SJSA1 (cell line): ENCODE measurements around the gene HOXA13. TPM values are rescaled to one million over a fixed set of nuclear protein-coding genes. Genes with fewer than 3 reads are reported as not detected.

Experiments
- DNase-seq, 2 experiments: peaks; one replicate each; pipeline ENCODE4 v3.0.0-alpha.2; 2015 to 2020; ENCODE audit warnings: low spot score in 2 of 2, low read depth in 1 of 2
- H3K27ac ChIP-seq: fragments of 250-450 bp; sonication (Bioruptor Pico); 2 replicates; pipeline ENCODE4 v1.5.1; 2020; ENCODE audit warnings: mild to moderate bottlenecking, moderate library complexity
- H3K27me3 ChIP-seq: fragments of 250-450 bp; sonication (Bioruptor Pico); replicated peaks from 2 replicates; pipeline ENCODE4 v1.5.1; 2020; ENCODE audit warnings: mild to moderate bottlenecking, moderate library complexity
- H3K36me3 ChIP-seq: fragments of 250-450 bp; sonication (Bioruptor Pico); 2 replicates; pipeline ENCODE4 v1.5.1; 2020; ENCODE audit warnings: mild to moderate bottlenecking
- H3K4me1 ChIP-seq: fragments of 250-450 bp; sonication (Bioruptor Pico); replicated peaks from 2 replicates; pipeline ENCODE4 v1.6.1; 2021; ENCODE audit warnings: mild to moderate bottlenecking
- H3K4me3 ChIP-seq: fragments of 250-450 bp; sonication (Bioruptor Pico); 2 replicates; pipeline ENCODE4 v1.5.1; 2020; ENCODE audit warnings: mild to moderate bottlenecking
- H3K9me3 ChIP-seq: fragments of 250-450 bp; sonication (Bioruptor Pico); replicated peaks from 2 replicates; pipeline ENCODE4 v1.5.1; 2020; ENCODE audit warnings: mild to moderate bottlenecking
- total RNA-seq: library from RNA; depleted of rRNA; stranded (reverse); fragments of >200 nt; shearing (Covaris generic); gene quantifications from 2 replicates; pipeline ENCODE4 v1.2.3, GENCODE V29; 2014

The HOXA13 gene
- total RNA-seq, 1 experiment from 2014 or later = 2.5 TPM

DNA sequence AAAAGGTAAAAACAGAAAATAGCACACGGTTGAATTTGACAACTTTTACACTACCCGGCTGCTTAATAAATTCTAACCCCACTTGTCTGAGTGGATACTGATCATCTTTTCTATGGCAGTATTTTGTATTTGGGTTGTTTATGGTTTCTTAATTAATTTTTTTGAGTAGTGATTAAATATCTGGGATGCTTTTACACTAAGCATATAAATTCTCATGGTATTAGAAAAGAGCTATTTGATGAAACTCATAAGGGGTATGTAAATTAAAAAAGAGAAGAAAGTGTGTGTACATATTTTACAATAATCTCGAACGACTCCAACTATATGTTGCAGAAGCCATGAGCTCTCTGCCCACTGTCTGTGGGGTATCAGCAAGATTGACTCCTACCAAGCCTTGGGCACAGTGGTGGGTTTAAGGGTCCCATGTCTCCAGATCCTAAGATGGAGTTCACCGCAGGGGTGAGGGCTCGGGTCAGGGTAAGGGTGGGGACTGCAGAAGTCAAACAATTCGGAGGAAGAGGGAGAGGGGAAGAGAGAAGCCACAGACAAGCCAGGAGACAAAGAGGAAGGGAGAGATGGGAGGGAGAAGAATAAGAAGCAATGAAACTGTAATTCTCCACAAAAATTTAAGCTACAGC lies 7.6 kb upstream of the HOXA13 start:
- no peak for DNase-seq
- Histone ChIP-seq H3K36me3 (no peaks in the 10 kb centered on the region), H3K4me3 (no peak overlapping the region), H3K27ac (no peak overlapping the region), H3K9me3 (no peaks in the 10 kb centered on the region), H3K4me1 (peaks cover 11% of the 10 kb centered on the region), H3K27me3 (0 out of 2 replicates have a peak, but pooled peaks cover 3% of the 10 kb centered on the region)

DNA sequence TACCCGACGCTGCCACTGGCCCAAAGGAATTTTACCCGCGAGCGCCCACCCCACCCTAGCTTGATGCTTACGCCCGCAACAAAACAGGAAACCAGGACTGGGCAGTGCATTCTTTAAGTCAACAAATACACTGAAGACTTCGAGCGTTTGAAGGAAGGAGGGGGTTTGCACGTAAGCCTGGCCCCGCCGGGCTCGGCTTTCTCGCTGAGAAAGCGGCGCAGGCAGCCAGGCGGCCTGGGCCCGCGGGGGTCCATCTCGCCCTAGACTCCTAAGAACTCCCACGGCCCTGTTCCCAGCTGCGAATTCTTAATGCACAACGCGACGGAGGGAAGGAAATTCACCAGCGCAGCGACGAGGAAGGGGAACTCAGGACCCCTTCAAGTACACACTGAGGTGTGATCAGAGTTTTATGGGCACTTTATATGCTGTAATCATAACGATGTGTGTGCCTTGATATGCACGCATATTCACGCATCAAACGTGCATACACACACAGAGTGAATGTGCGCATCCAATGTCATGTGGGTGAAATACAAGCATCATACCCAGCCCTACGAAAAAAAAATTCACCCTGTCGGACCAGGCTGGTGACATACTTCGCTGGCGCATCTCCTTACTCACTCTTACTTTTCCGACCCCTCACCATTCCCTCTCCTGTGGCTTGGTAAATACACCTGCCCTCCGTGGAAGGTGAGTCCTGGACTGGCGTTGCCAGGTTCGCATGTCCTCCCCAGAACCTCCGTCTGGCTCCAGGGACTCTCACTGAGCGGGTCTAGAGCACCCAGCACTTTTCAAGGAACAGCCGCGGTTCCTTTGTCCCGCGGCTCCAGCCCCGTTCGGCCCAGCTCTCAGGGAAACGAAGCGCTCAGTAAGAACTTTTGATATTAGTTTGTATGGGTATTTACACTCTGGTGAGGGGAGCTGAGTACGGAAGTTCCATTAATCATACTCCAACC lies 5.7 kb upstream of the HOXA13 start:
- peak overlapping the region; percentile 11; the same call in 1 of the 2 replicates for H3K4me3 ChIP-seq

DNA sequence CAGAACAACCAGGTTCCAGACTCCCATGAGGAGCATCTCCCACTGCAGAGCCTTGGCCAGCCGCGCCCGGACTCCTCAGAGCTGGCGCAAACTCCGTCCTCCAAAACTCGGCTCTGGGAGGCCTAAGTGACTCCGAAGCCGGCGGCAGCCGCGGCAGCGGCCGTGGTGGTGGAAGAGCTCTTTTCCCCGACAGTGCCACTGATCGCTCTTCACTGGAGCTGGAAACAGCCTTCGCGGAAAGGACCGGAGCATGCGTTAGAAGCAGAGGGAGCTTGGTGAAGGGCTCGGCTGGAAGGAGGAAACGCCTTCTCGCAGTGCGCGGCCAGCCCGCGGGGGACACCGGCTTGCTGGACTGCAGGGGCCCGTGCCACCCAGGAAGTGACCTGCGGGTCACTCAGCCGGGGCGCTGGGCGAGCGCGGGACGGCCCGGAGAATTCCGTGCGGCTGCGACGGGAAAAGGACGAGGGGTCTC lies 5.0 kb upstream of the HOXA13 start:
- H3K9me3 ChIP-seq = no peaks in the 10 kb centered on the region
- H3K27me3 ChIP-seq = 0 out of 2 replicates have a peak, but pooled peaks cover 3% of the 10 kb centered on the region
- no peaks in the 10 kb centered on the region for H3K36me3 ChIP-seq
- peaks cover 26% of the 10 kb centered on the region for H3K4me1 ChIP-seq
- H3K27ac ChIP-seq = no peak overlapping the region
- peak overlapping the region; percentile 11; the same call in 1 of the 2 replicates for H3K4me3 ChIP-seq
- peak in 1 of 2 experiments; percentile 44 for DNase-seq

More for the DNA sequence above, 5.7 kb upstream of the HOXA13 start:
- DNase-seq = no peak
- H3K27ac ChIP-seq = no peak overlapping the region
- 0 out of 2 replicates have a peak, but pooled peaks cover 3% of the 10 kb centered on the region for H3K27me3 ChIP-seq
- peaks cover 21% of the 10 kb centered on the region for H3K4me1 ChIP-seq
- no peaks in the 10 kb centered on the region for H3K36me3 ChIP-seq
- H3K9me3 ChIP-seq = no peaks in the 10 kb centered on the region

DNA sequence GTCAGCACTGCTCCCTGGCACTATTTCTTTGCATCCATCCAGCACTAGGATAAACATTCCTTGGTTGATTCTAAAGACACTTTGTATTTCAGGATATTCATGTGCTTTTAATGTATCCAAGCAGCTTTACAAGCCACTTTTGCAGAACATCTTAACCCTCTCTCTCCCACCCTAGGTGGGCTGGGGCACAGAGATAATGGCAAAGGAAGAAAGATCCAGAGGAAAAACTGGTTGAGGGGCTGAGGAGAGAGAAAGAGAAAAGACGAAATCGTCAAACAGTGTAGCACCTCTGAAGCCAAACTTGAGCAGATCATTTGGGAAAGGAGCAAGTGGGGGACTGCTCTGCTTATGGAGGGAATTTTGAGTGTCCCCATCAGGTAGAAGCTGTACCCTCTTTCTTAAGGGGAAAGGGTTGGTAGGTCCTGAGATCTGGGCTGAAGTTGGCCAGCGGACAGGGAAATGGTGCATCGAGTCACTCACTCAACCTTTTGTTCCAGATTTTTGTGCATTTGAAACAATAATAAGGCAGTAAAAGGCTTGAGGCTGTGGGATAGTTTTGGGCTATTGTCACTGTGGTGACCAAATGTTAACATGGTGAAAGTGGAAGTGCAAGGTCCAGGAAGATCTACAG lies 4.2 kb upstream of the HOXA13 start:
- Histone ChIP-seq H3K27me3 (0 out of 2 replicates have a peak, but pooled peaks cover 3% of the 10 kb centered on the region), H3K36me3 (0 out of 2 replicates have a peak, but pooled peaks cover 2% of the 10 kb centered on the region), H3K4me3 (no peak overlapping the region), H3K9me3 (no peaks in the 10 kb centered on the region), H3K27ac (no peak overlapping the region), H3K4me1 (peaks cover 30% of the 10 kb centered on the region)
- DNase-seq = peak in 1 of 2 experiments; percentile 12

- Histone ChIP-seq H3K36me3 (0 out of 2 replicates have a peak, but pooled peaks cover 4% of the 10 kb centered on the region), H3K9me3 (no peaks in the 10 kb centered on the region), H3K27me3 (0 out of 2 replicates have a peak, but pooled peaks cover 3% of the 10 kb centered on the region), H3K4me1 (peaks cover 32% of the 10 kb centered on the region), H3K27ac (no peak overlapping the region), H3K4me3 (no peak overlapping the region)
- peak in 1 of 2 experiments; percentile 38 for DNase-seq
Observed at GRCh38 chr7:27203365-27203953, 3.6 kb upstream of the HOXA13 start.

DNA sequence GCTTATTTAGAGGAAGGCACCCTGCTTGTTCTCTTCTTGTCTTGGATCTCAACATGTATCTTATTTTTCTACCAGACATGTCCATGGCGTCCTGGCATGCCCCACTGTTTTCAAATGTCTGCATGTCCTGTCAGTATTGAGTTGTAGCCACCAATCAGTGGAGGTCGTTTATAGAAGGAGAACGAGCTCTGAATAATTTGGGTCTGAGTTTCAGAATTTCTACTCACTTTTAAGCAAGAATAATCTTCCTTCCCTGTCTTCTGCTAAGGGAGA lies 2.9 kb upstream of the HOXA13 start:
- H3K36me3 ChIP-seq = 0 out of 2 replicates have a peak, but pooled peaks cover 4% of the 10 kb centered on the region
- 0 out of 2 replicates have a peak, but pooled peaks cover 3% of the 10 kb centered on the region for H3K27me3 ChIP-seq
- H3K27ac ChIP-seq = no peak overlapping the region
- peak in 1 of 2 experiments; percentile 6 for DNase-seq
- H3K9me3 ChIP-seq = no peaks in the 10 kb centered on the region
- no peak overlapping the region for H3K4me3 ChIP-seq
- H3K4me1 ChIP-seq = peaks cover 32% of the 10 kb centered on the region

DNA sequence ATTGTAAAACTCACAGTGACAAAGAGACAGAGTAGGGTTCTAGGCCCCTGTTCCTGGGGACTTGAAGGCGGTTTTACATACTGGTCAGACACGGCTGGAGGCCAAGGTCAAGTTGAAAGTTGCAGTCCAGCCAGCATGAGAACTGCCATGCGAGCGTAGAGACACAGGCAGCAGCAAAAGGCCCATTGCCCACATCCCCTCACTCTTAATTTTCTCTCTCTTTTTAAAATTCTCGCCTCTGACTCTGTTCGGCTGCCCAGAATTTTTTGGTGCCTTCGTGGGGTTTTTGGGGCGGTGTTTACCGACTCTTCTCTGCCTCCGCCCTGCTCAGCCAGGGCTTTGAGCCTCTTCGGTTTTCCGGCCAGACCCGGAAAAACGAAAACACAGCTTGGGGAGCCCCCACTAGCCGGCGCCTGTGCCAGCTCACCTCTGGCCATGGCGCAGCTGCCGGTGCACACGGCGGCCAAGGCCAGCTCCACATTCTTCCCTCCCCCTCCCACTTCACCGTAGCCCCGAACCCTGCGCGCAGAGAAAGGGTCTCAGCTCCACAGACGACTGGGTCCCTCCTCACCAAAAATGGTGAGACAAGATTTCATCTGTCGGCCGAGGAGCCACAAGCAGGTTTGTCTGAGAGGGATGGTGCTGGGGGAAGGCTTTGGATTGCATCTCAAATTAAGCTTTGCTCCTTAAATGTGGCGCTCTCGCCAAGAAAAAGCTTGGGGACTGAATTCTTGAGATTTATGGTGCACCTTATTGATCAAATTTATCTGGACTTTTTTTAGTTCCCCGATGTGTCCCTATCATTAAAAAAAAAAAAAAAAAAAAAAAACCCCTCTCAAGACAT lies 2.3 kb upstream of the HOXA13 start:
- H3K4me3 ChIP-seq = no peak overlapping the region
- DNase-seq = peak in 1 of 2 experiments; percentile 19
- 0 out of 2 replicates have a peak, but pooled peaks cover 3% of the 10 kb centered on the region for H3K27me3 ChIP-seq
- peaks cover 32% of the 10 kb centered on the region for H3K4me1 ChIP-seq
- H3K9me3 ChIP-seq = no peaks in the 10 kb centered on the region
- no peak overlapping the region for H3K27ac ChIP-seq
- H3K36me3 ChIP-seq = 0 out of 2 replicates have a peak, but pooled peaks cover 4% of the 10 kb centered on the region

DNA sequence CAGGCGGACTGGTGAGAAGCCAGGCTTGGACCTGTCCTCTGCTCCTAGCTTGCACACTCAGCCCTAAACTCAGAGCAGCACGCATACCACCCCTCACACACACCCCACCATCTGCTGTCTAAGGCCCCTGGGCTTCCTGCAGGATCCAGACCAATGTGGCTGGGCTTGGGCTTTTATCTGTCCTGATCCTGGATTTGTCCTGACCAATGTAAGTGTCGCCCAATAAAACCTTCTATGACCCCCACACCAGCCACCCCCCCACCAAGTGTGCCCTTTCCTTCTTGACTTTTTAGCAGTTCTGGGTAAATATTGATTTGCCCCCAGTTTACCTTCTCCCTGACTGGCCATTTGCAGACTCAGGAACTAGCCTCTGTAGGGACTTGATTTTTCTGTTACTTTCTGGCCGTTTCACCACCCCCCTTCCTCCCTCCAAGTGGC lies 1.7 kb upstream of the HOXA13 start:
- no peak overlapping the region for H3K27ac ChIP-seq
- H3K9me3 ChIP-seq = no peaks in the 10 kb centered on the region
- 0 out of 2 replicates have a peak, but pooled peaks cover 4% of the 10 kb centered on the region for H3K36me3 ChIP-seq
- H3K27me3 ChIP-seq = 0 out of 2 replicates have a peak, but pooled peaks cover 3% of the 10 kb centered on the region
- H3K4me1 ChIP-seq = peaks cover 32% of the 10 kb centered on the region
- peak in 1 of 2 experiments; percentile 35 for DNase-seq
- H3K4me3 ChIP-seq = peak overlapping the region; percentile 85

GRCh38 chr7:27200761-27201579 lies 1.1 kb upstream of the HOXA13 start:
- Histone ChIP-seq H3K9me3 (no peaks in the 10 kb centered on the region), H3K27me3 (0 out of 2 replicates have a peak, but pooled peaks cover 3% of the 10 kb centered on the region), H3K27ac (no peak overlapping the region), H3K4me3 (peak overlapping the region; percentile 85), H3K36me3 (0 out of 2 replicates have a peak, but pooled peaks cover 4% of the 10 kb centered on the region), H3K4me1 (peaks cover 35% of the 10 kb centered on the region)
- peak; percentile 20 to 30 for DNase-seq

DNA sequence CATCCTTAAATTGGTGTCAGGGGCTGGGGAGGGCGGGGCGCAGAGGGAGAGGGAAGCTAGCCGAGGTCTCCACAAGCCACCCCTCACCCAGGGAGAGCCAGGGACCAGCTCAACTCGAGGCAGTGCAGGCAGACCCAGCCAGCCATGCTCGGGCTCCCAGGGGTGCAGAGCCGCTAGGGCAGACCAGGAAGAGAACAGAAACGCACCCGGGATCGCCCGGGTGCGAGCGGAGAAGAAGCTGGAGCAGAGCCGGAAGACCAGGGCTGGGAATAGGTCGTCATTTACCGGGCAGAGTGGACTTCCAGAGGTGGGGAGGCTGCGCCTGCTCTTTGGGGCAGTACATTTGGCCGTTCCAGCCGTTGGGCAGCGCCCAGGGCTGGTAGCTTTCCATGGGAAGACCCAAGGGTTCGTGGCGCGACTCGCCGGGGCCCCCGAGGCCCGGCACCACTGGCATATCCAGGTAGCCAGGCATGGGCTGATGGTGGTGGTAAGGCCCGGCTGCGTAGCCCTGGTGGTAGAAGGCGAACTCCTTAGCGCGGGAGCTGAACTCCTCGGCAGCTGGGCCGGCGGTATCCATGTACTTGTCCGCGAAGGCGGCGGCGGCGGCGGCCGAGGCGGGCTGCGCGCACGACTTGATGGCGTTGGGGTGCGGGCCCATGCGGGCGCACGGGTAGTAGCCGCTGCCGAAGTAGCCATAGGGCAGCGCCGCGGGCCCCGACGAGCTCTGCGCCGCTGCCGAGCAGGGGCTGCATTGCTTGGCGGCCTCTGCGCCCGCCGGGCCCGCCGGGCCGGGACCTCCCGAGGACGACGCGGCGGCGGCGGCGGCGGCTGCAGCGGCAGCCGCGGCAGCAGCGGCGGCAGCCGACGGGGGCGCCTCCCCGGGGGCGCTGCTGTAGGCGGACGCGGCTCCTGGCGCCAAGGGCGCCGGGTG lies 755 bp downstream of the HOXA13 start:
- Histone ChIP-seq H3K36me3 (peaks cover 7% of the 10 kb centered on the region; the same call in 1 of the 2 replicates), H3K27me3 (no peaks in the 10 kb centered on the region), H3K9me3 (no peaks in the 10 kb centered on the region), H3K27ac (no peak overlapping the region), H3K4me1 (peaks cover 34% of the 10 kb centered on the region), H3K4me3 (peak overlapping the region; percentile 85)
- DNase-seq = peak; percentile 47 to 53
